ENCODE results near the gene IFT22. TPM values are rescaled to one million over a fixed set of nuclear protein-coding genes. Genes with fewer than 3 reads are reported as not detected.

IFT22 gene
- total and polyA plus RNA-seq, 2 experiments from 2014 or later, result 13.8 to 38.8 TPM

GRCh38 chr7:101273206-101273605 is 48.4 kb downstream of the IFT22 start:
- no peak overlapping the region for H3K4me3 ChIP-seq
- DNase-seq (ENCODE audit: low spot score) (peak; percentile 59), ATAC-seq (peak; percentile 69)
- H3K79me2 ChIP-seq (replicated peaks; ENCODE audit: insufficient read depth), result no peaks in the 10 kb centered on the region
- no peaks in the 10 kb centered on the region; the same call in 1 of the 2 replicates for H3K9me2 ChIP-seq (ENCODE audit: insufficient read depth)
- Mint-ChIP-seq H3K27ac (0 out of 2 replicates have a peak overlapping the region, but pooled peaks have one; percentile 18), H3K4me3 (peak overlapping the region; percentile 0; the same call in 1 of the 3 replicates), H3K4me1 (peaks cover 14% of the 10 kb centered on the region), H3K27me3 (ENCODE audit: insufficient read depth, low read depth, poor library complexity) (peaks cover 13% of the 10 kb centered on the region), H3K36me3 (ENCODE audit: low read depth) (peaks cover 10% of the 10 kb centered on the region), H3K9me3 (peaks cover 4% of the 10 kb centered on the region; the same call in 2 of the 3 replicates)
- TF ChIP-seq NANOG (IDR thresholded peaks at IDR 0.05; ENCODE audit: borderline replicate concordance), result no peak
- TF ChIP-seq ZNF114 (CRISPR knock-in tag; IDR thresholded peaks at IDR 0.05), result no peak
- no peak for TF ChIP-seq REST (IDR thresholded peaks at IDR 0.05; ENCODE audit: unreplicated experiment)
- TF ChIP-seq ZNF331 (CRISPR knock-in tag; IDR thresholded peaks at IDR 0.05; ENCODE audit: low read depth), result no peak
- TF ChIP-seq POLR2AphosphoS5 (IDR thresholded peaks at IDR 0.05; ENCODE audit: low read depth), result no peak
- TF ChIP-seq EZH2phosphoT487 (IDR thresholded peaks at IDR 0.05; ENCODE audit: unreplicated experiment), result no peak
- no peak for TF ChIP-seq ETS1 (IDR thresholded peaks at IDR 0.05)
- TF ChIP-seq EZH2 (IDR thresholded peaks at IDR 0.05; ENCODE audit: low read depth, unreplicated experiment), result no peak
- no peak for TF ChIP-seq CTCF (conservative IDR thresholded peaks at IDR 0.05; ENCODE audit: low read depth in 2 of 2)
- no peak for TF ChIP-seq JUNB (IDR thresholded peaks at IDR 0.05; ENCODE audit: unreplicated experiment)
- TF ChIP-seq CREB1 (CRISPR knock-in tag; IDR thresholded peaks at IDR 0.05; ENCODE audit: low read depth), result no peak
- TF ChIP-seq STAT1 (IDR thresholded peaks at IDR 0.05; ENCODE audit: unreplicated experiment), result no peak
- TF ChIP-seq ZNF462 (CRISPR knock-in tag; IDR thresholded peaks at IDR 0.05), result no peak
- peak overlapping the region; percentile 21; the same call in 1 of the 2 replicates for H3K27ac ChIP-seq (ENCODE audit: low read depth)
- H3K4me2 ChIP-seq, result peak overlapping the region; percentile 31; the same call in 1 of the 2 replicates
- no peaks in the 10 kb centered on the region for H3K36me3 ChIP-seq (ENCODE audit: insufficient read depth)
- H2AFZ ChIP-seq, result no peak overlapping the region
- peaks cover 16% of the 10 kb centered on the region for H3K4me1 ChIP-seq (ENCODE audit: insufficient read depth)
- H3K27me3 ChIP-seq (ENCODE audit: insufficient read depth), result no peaks in the 10 kb centered on the region
- H4K20me1 ChIP-seq (replicated peaks; ENCODE audit: insufficient read depth), result no peaks in the 10 kb centered on the region
- H3F3A ChIP-seq (replicated peaks; ENCODE audit: low read depth), result 0 out of 2 replicates have a peak, but pooled peaks cover 2% of the 10 kb centered on the region
